ENCODE measurements around the gene RET.
A peak's percentile ranks its signal among the peaks of the same experiment; 100 is the strongest.
"Not testable (repeated sequence)": the region's sequence is repeated elsewhere in the genome, so short reads cannot be mapped to it uniquely, and the experiment has no call there.

RET gene

GRCh38 chr10:43138757-43139241 is 61.9 kb downstream of the RET start:
- Histone ChIP-seq H3K9me3 (replicated peaks in 1 of 2; ENCODE audit: control insufficient read depth in 2 of 2, insufficient read depth in 1 of 2, low read depth in 1 of 2, low read length in 2 of 2) (no peaks in the 10 kb centered on the region), H3K18ac (ENCODE audit: low read length) (peak overlapping the region; percentile 94), H2BK5ac (ENCODE audit: low read length) (peak overlapping the region; percentile 91), H3K4ac (ENCODE audit: low read length) (no peak overlapping the region), H3K36me3 (replicated peaks in 1 of 2; ENCODE audit: control insufficient read depth in 2 of 2, insufficient read depth in 2 of 2, low read length in 2 of 2) (peaks cover 0 to 3% of the 10 kb centered on the region in 2 donors), H3K9ac (ENCODE audit: low read depth, low read length, poor library complexity) (peak overlapping the region; percentile 78), H3K23ac (ENCODE audit: low read depth, low read length, poor library complexity) (no peak overlapping the region), H2BK15ac (ENCODE audit: low read length) (no peak overlapping the region), H4K91ac (ENCODE audit: low read depth, low read length, poor library complexity) (no peak overlapping the region), H2BK120ac (ENCODE audit: low read depth, low read length) (no peak overlapping the region), H3K27ac (replicated peaks; ENCODE audit: low read length) (no peak overlapping the region), H2BK12ac (ENCODE audit: low read length) (no peak overlapping the region), H3K14ac (ENCODE audit: low read length) (no peak overlapping the region), H2AFZ (ENCODE audit: low read length) (peak overlapping the region; percentile 99), H3K4me2 (ENCODE audit: insufficient read depth, low read length, poor library complexity, severe bottlenecking) (peak overlapping the region; percentile 77), H3K27me3 (ENCODE audit: control insufficient read depth in 3 of 3, insufficient read depth in 3 of 3, low read depth in 1 of 3, low read length in 3 of 3) (no peaks in the 10 kb centered on the region), H3K79me1 (ENCODE audit: low read depth, low read length) (peaks cover 3% of the 10 kb centered on the region), H2AK5ac (ENCODE audit: low read depth, low read length) (no peak overlapping the region), H3K4me3 (ENCODE audit: low read length in 2 of 2) (peak overlapping the region; percentile 87 to 98), H4K8ac (ENCODE audit: low read depth, low read length) (no peak overlapping the region), H3K4me1 (ENCODE audit: control insufficient read depth in 2 of 2, insufficient read depth in 1 of 2, low read depth in 1 of 2, low read length in 2 of 2) (peaks cover 0 to 2% of the 10 kb centered on the region in 2 donors)
- DNase-seq (ENCODE audit: low spot score), result no peak
- no CpG with 5 or more reads among the region's 22 CpGs for WGBS, 2 donors (ENCODE audit: extremely low coverage in 2 of 2, insufficient read length in 2 of 2, insufficient replicate concordance in 1 of 2)

- Histone ChIP-seq H2BK120ac (ENCODE audit: low read depth, low read length) (no peak overlapping the region), H2AFZ (ENCODE audit: low read length) (no peak overlapping the region), H3K79me1 (ENCODE audit: low read depth, low read length) (peaks cover 7% of the 10 kb centered on the region), H2BK15ac (ENCODE audit: low read length) (no peak overlapping the region), H3K4me2 (ENCODE audit: insufficient read depth, low read length, poor library complexity, severe bottlenecking) (no peak overlapping the region), H3K23ac (ENCODE audit: low read depth, low read length, poor library complexity) (no peak overlapping the region), H4K8ac (ENCODE audit: low read depth, low read length) (no peak overlapping the region), H3K4ac (ENCODE audit: low read length) (no peak overlapping the region), H3K9ac (ENCODE audit: low read depth, low read length, poor library complexity) (no peak overlapping the region), H3K9me3 (replicated peaks in 1 of 2; ENCODE audit: control insufficient read depth in 2 of 2, insufficient read depth in 1 of 2, low read depth in 1 of 2, low read length in 2 of 2) (no peaks in the 10 kb centered on the region), H4K91ac (ENCODE audit: low read depth, low read length, poor library complexity) (no peak overlapping the region), H3K14ac (ENCODE audit: low read length) (no peak overlapping the region), H3K18ac (ENCODE audit: low read length) (no peak overlapping the region), H3K4me1 (ENCODE audit: control insufficient read depth in 2 of 2, insufficient read depth in 1 of 2, low read depth in 1 of 2, low read length in 2 of 2) (peaks cover 0 to 2% of the 10 kb centered on the region in 2 donors), H3K36me3 (replicated peaks in 1 of 2; ENCODE audit: control insufficient read depth in 2 of 2, insufficient read depth in 2 of 2, low read length in 2 of 2) (peaks cover 0 to 3% of the 10 kb centered on the region in 2 donors), H3K4me3 (ENCODE audit: low read length in 2 of 2) (no peak overlapping the region), H2AK5ac (ENCODE audit: low read depth, low read length) (no peak overlapping the region), H2BK5ac (ENCODE audit: low read length) (no peak overlapping the region), H2BK12ac (ENCODE audit: low read length) (no peak overlapping the region), H3K27me3 (ENCODE audit: control insufficient read depth in 3 of 3, insufficient read depth in 3 of 3, low read depth in 1 of 3, low read length in 3 of 3) (no peaks in the 10 kb centered on the region), H3K27ac (replicated peaks; ENCODE audit: low read length) (no peak overlapping the region)
- WGBS, 2 donors (ENCODE audit: extremely low coverage in 2 of 2, insufficient read length in 2 of 2, insufficient replicate concordance in 1 of 2), result no CpG with 5 or more reads among the region's 5 CpGs
- no peak for DNase-seq (ENCODE audit: low spot score)
These were observed 64.6 kb downstream of the RET start for GRCh38 chr10:43141421-43141820.

- Histone ChIP-seq H3K4me1 (ENCODE audit: control insufficient read depth in 2 of 2, insufficient read depth in 1 of 2, low read depth in 1 of 2, low read length in 2 of 2) (no peaks in the 10 kb centered on the region), H3K9ac (ENCODE audit: low read depth, low read length, poor library complexity) (no peak overlapping the region), H2BK120ac (ENCODE audit: low read depth, low read length) (no peak overlapping the region), H2AFZ (ENCODE audit: low read length) (no peak overlapping the region), H4K91ac (ENCODE audit: low read depth, low read length, poor library complexity) (no peak overlapping the region), H3K4ac (ENCODE audit: low read length) (no peak overlapping the region), H3K18ac (ENCODE audit: low read length) (no peak overlapping the region), H3K9me3 (replicated peaks in 1 of 2; ENCODE audit: control insufficient read depth in 2 of 2, insufficient read depth in 1 of 2, low read depth in 1 of 2, low read length in 2 of 2) (peaks cover 0 to 9% of the 10 kb centered on the region in 2 donors), H3K36me3 (replicated peaks in 1 of 2; ENCODE audit: control insufficient read depth in 2 of 2, insufficient read depth in 2 of 2, low read length in 2 of 2) (no peaks in the 10 kb centered on the region), H3K27ac (replicated peaks; ENCODE audit: low read length) (no peak overlapping the region), H3K23ac (ENCODE audit: low read depth, low read length, poor library complexity) (no peak overlapping the region), H2AK5ac (ENCODE audit: low read depth, low read length) (no peak overlapping the region), H2BK15ac (ENCODE audit: low read length) (no peak overlapping the region), H2BK12ac (ENCODE audit: low read length) (no peak overlapping the region), H4K8ac (ENCODE audit: low read depth, low read length) (no peak overlapping the region), H3K4me3 (ENCODE audit: low read length in 2 of 2) (no peak overlapping the region), H3K14ac (ENCODE audit: low read length) (no peak overlapping the region), H3K79me1 (ENCODE audit: low read depth, low read length) (peaks cover 4% of the 10 kb centered on the region), H3K4me2 (ENCODE audit: insufficient read depth, low read length, poor library complexity, severe bottlenecking) (no peak overlapping the region), H3K27me3 (ENCODE audit: control insufficient read depth in 3 of 3, insufficient read depth in 3 of 3, low read depth in 1 of 3, low read length in 3 of 3) (no peaks in the 10 kb centered on the region), H2BK5ac (ENCODE audit: low read length) (no peak overlapping the region)
- DNase-seq (ENCODE audit: low spot score), result no peak
- WGBS, 2 donors (ENCODE audit: extremely low coverage in 2 of 2, insufficient read length in 2 of 2, insufficient replicate concordance in 1 of 2), result no CpG with 5 or more reads among the region's 6 CpGs
These were observed 68.4 kb downstream of the RET start for GRCh38 chr10:43145311-43145710.

- H3K36me3 ChIP-seq (replicated peaks in 1 of 2; ENCODE audit: control insufficient read depth in 2 of 2, insufficient read depth in 2 of 2, low read length in 2 of 2); H3K4me2 ChIP-seq (ENCODE audit: insufficient read depth, low read length, poor library complexity, severe bottlenecking); DNase-seq (ENCODE audit: low spot score); H4K8ac ChIP-seq (ENCODE audit: low read depth, low read length); H3K23ac ChIP-seq (ENCODE audit: low read depth, low read length, poor library complexity); H3K4ac ChIP-seq (ENCODE audit: low read length); H2BK120ac ChIP-seq (ENCODE audit: low read depth, low read length); H2BK12ac ChIP-seq (ENCODE audit: low read length); H2AK5ac ChIP-seq (ENCODE audit: low read depth, low read length); H3K79me1 ChIP-seq (ENCODE audit: low read depth, low read length); H3K14ac ChIP-seq (ENCODE audit: low read length); H2BK15ac ChIP-seq (ENCODE audit: low read length); H3K18ac ChIP-seq (ENCODE audit: low read length); H3K4me3 ChIP-seq (ENCODE audit: low read length in 2 of 2); H3K9ac ChIP-seq (ENCODE audit: low read depth, low read length, poor library complexity); H4K91ac ChIP-seq (ENCODE audit: low read depth, low read length, poor library complexity); H2AFZ ChIP-seq (ENCODE audit: low read length); H3K27me3 ChIP-seq (ENCODE audit: control insufficient read depth in 3 of 3, insufficient read depth in 3 of 3, low read depth in 1 of 3, low read length in 3 of 3); H3K9me3 ChIP-seq (replicated peaks in 1 of 2; ENCODE audit: control insufficient read depth in 2 of 2, insufficient read depth in 1 of 2, low read depth in 1 of 2, low read length in 2 of 2); H3K27ac ChIP-seq (replicated peaks; ENCODE audit: low read length); H3K4me1 ChIP-seq (ENCODE audit: control insufficient read depth in 2 of 2, insufficient read depth in 1 of 2, low read depth in 1 of 2, low read length in 2 of 2); H2BK5ac ChIP-seq (ENCODE audit: low read length): not testable (repeated sequence)
- WGBS, 2 donors (ENCODE audit: extremely low coverage in 2 of 2, insufficient read length in 2 of 2, insufficient replicate concordance in 1 of 2), result no CpG with 5 or more reads among the region's 1 CpG
These were observed 69.1 kb downstream of the RET start for GRCh38 chr10:43145936-43146335.
